K562 (cell line): ENCODE measurements around the gene CHRNB1.

Experiments used
- CTCF ChIP-seq, 3 experiments: IDR thresholded peaks in 2 of 3; conservative IDR thresholded peaks in 1 of 3; 2 replicates each; pipeline ENCODE4 v1.5.1; 2011 to 2012; ENCODE audit warnings: low read length in 3 of 3, mild to moderate bottlenecking in 3 of 3, control low read depth in 2 of 3, improper control_type of control experiment in 1 of 3, inconsistent platforms in 1 of 3, low read depth in 1 of 3, mixed read lengths in 1 of 3, moderate library complexity in 1 of 3; ENCODE audit not compliant: insufficient read depth in 2 of 3
- EGR1 ChIP-seq: fragments of 450-650 bp; conservative IDR thresholded peaks from 2 replicates; pipeline ENCODE4 v1.6.1; 2017; ENCODE audit warnings: mild to moderate bottlenecking
- GATAD2A ChIP-seq: fragments of 450-650 bp; IDR thresholded peaks from 2 replicates; pipeline ENCODE4 v1.6.1; 2017
- GTF2F1 ChIP-seq: IDR thresholded peaks from 2 replicates; pipeline ENCODE4 v1.6.1; 2011; ENCODE audit warnings: low read depth, low read length, improper control_type of control experiment
- NR2C2 ChIP-seq, 2 experiments: fragments of 200-800 bp in 1 of 2; sonication (Bioruptor generic) in 1 of 2; sonication (generic) in 1 of 2; formaldehyde crosslinking in 1 of 2; IDR thresholded peaks; 2 replicates each; pipeline versions ENCODE4 v1.6.1 to v1.8.0; 2016 to 2022; ENCODE audit warnings: mild to moderate bottlenecking in 1 of 2, missing compliant biosample characterization in 1 of 2, missing genetic modification characterization in 1 of 2, missing genetic modification reagents in 1 of 2
- POLR2A ChIP-seq: fragments of 450-650 bp; conservative IDR thresholded peaks from 2 replicates; pipeline ENCODE4 v1.6.1; 2016
- POLR2AphosphoS5 ChIP-seq: IDR thresholded peaks from 2 replicates; pipeline ENCODE4 v1.6.1; 2011; ENCODE audit warnings: mild to moderate bottlenecking, low read depth, low read length, moderate library complexity; ENCODE audit not compliant: control insufficient read depth, insufficient read depth
- POLR2G ChIP-seq: fragments of 200-400 bp; formaldehyde crosslinking; IDR thresholded peaks from 2 replicates; pipeline ENCODE4 v1.6.1; 2017; ENCODE audit warnings: low read depth, mild to moderate bottlenecking, antibody characterized with exemption, low read length, moderate library complexity
- RAD21 ChIP-seq, 2 experiments: fragments of 250-450 bp in 1 of 2; fragments of 450-650 bp in 1 of 2; sonication (Bioruptor Pico) in 1 of 2; formaldehyde crosslinking in 1 of 2; IDR thresholded peaks in 1 of 2; conservative IDR thresholded peaks in 1 of 2; 2 replicates each; pipeline versions ENCODE4 v1.4.0 to v1.8.0; 2020 to 2022; ENCODE audit warnings: mild to moderate bottlenecking in 2 of 2, moderate library complexity in 1 of 2
- STAT5B ChIP-seq: fragments of 250-450 bp; sonication (Bioruptor Pico); IDR thresholded peaks from 2 replicates; pipeline ENCODE4 v1.8.0; 2021; ENCODE audit warnings: mild to moderate bottlenecking, inconsistent platforms
- TEAD4 ChIP-seq, 2 experiments: sonication (generic) in 1 of 2; formaldehyde crosslinking in 1 of 2; IDR thresholded peaks; 2 replicates each; pipeline versions ENCODE4 v1.6.1 to v1.8.0; 2012 to 2022; ENCODE audit warnings: borderline replicate concordance in 1 of 2, inconsistent platforms in 1 of 2, low read length in 1 of 2, mild to moderate bottlenecking in 1 of 2, missing genetic modification reagents in 1 of 2
- ZBED1 ChIP-seq: IDR thresholded peaks from 2 replicates; pipeline ENCODE4 v1.6.1; 2014
- TF ChIP-seq, protein P1 (sequence below), 2 experiments: fragments of 450-650 bp in 1 of 2; sonication (generic) in 1 of 2; formaldehyde crosslinking in 1 of 2; IDR thresholded peaks in 1 of 2; conservative IDR thresholded peaks in 1 of 2; 2 replicates each; pipeline versions ENCODE4 v1.6.1 to v1.8.1; 2016 to 2023; ENCODE audit warnings: mild to moderate bottlenecking in 2 of 2, moderate library complexity in 2 of 2, inconsistent platforms in 1 of 2, missing genetic modification reagents in 1 of 2

- TF ChIP-seq GATAD2A: no peak
- no peak for TF ChIP-seq TEAD4 (IDR thresholded peaks at IDR 0.05; ENCODE audit: low read length)
- TF ChIP-seq TEAD4 (CRISPR knock-in tag; IDR thresholded peaks at IDR 0.05; ENCODE audit: borderline replicate concordance): no peak
- no peak for TF ChIP-seq POLR2G
- TF ChIP-seq RAD21 (CRISPR knock-in tag; conservative IDR thresholded peaks at IDR 0.05 in 1 of 2, IDR thresholded peaks at IDR 0.05 in 1 of 2): no peak
- TF ChIP-seq CTCF (IDR thresholded peaks at IDR 0.05 in 2 of 3, conservative IDR thresholded peaks at IDR 0.05 in 1 of 3; ENCODE audit: insufficient read depth in 2 of 3, low read depth in 1 of 3, low read length in 3 of 3): no peak
- TF ChIP-seq POLR2AphosphoS5: no peak
- TF ChIP-seq ZBED1: no peak
- TF ChIP-seq NR2C2 (CRISPR knock-in tag; IDR thresholded peaks at IDR 0.05): no peak
- no peak for TF ChIP-seq NR2C2 (tag; IDR thresholded peaks at IDR 0.05)
- TF ChIP-seq POLR2A: no peak
- no peak for TF ChIP-seq STAT5B (CRISPR knock-in tag)
- TF ChIP-seq, protein P1, sequence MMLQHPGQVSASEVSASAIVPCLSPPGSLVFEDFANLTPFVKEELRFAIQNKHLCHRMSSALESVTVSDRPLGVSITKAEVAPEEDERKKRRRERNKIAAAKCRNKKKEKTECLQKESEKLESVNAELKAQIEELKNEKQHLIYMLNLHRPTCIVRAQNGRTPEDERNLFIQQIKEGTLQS (IDR thresholded peaks at IDR 0.05): no peak
- TF ChIP-seq, protein P1 (CRISPR knock-in tag; conservative IDR thresholded peaks at IDR 0.05): no peak
- no peak for TF ChIP-seq EGR1
- TF ChIP-seq GTF2F1: no peak
Measured at GRCh38 chr17:7467498-7467897, 22.6 kb downstream of the CHRNB1 start.
